LHCN-M2 (cell line): ENCODE results near the gene CDKN2AIPNL. TPM values are rescaled to one million over a fixed set of nuclear protein-coding genes. Genes with fewer than 3 reads are reported as not detected.
"Not testable (repeated sequence)": the region's sequence is repeated elsewhere in the genome, so short reads cannot be mapped to it uniquely, and the experiment has no call there.

Experiments used
- DNase-seq: peaks from one replicate; pipeline ENCODE4 v3.0.0-alpha.2; 2012; ENCODE audit warnings: low read depth
- total RNA-seq: library from RNA; depleted of rRNA; stranded (reverse); fragments of >200 nt; gene quantifications from 2 replicates; pipeline ENCODE4 v1.2.3, GENCODE V29; 2014

The CDKN2AIPNL gene
- total RNA-seq, 1 experiment from 2014 or later, result 43.3 TPM

GRCh38 chr5:134403951-134404350 lies 7.7 kb downstream of the CDKN2AIPNL start:
- DNase-seq, result no peak

GRCh38 chr5:134398609-134399155 lies 13.0 kb downstream of the CDKN2AIPNL start:
- DNase-seq, result no peak

- no peak for DNase-seq
Observed at GRCh38 chr5:134397196-134397595, 14.5 kb downstream of the CDKN2AIPNL start.

GRCh38 chr5:134396274-134396673 lies 15.4 kb downstream of the CDKN2AIPNL start:
- no peak for DNase-seq

GRCh38 chr5:134394932-134395331 lies 16.7 kb downstream of the CDKN2AIPNL start:
- no peak for DNase-seq

- no peak for DNase-seq
Observed at GRCh38 chr5:134392301-134392700, 19.4 kb downstream of the CDKN2AIPNL start.

GRCh38 chr5:134387443-134387842 lies 24.2 kb downstream of the CDKN2AIPNL start:
- DNase-seq, result no peak

- no peak for DNase-seq
Observed at GRCh38 chr5:134383980-134384697, 27.5 kb downstream of the CDKN2AIPNL start.

- DNase-seq, result not testable (repeated sequence)
Observed at GRCh38 chr5:134382204-134382603, 29.5 kb downstream of the CDKN2AIPNL start.

- DNase-seq, result no peak
Observed at GRCh38 chr5:134380346-134380745, 31.3 kb downstream of the CDKN2AIPNL start.

- no peak for DNase-seq
Observed at GRCh38 chr5:134374232-134374631, 37.4 kb downstream of the CDKN2AIPNL start.

- DNase-seq, result not testable (repeated sequence)
Observed at GRCh38 chr5:134373633-134374032, 38.0 kb downstream of the CDKN2AIPNL start.

- peak; percentile 55 for DNase-seq
Observed at GRCh38 chr5:134371834-134372340, 39.8 kb downstream of the CDKN2AIPNL start.

- peak; percentile 100 for DNase-seq
Observed at GRCh38 chr5:134370871-134371833, 40.5 kb downstream of the CDKN2AIPNL start, which contains the start of gene UBE2B. UBE2B (plus strand) TSS chr5:134371569; CDS start chr5:134371596, 27 bp downstream.

- DNase-seq, result no peak
Observed at GRCh38 chr5:134370311-134370870, 41.3 kb downstream of the CDKN2AIPNL start.

- no peak for DNase-seq
Observed at GRCh38 chr5:134365604-134366003, 46.1 kb downstream of the CDKN2AIPNL start.

- no peak for DNase-seq
Observed at GRCh38 chr5:134355681-134356080, 56.0 kb downstream of the CDKN2AIPNL start.
